H1 (cell line): ENCODE data around the gene ZNF148. TPM values are rescaled to one million over a fixed set of nuclear protein-coding genes. Genes with fewer than 3 reads are reported as not detected.

Experiments used
- CTCF ChIA-PET: fragments of 300-600 bp; sonication (Branson Sonifier 250); formaldehyde crosslinking; loops from one replicate; lab custom pipeline; 2021; ENCODE audit not compliant: partially characterized antibody; lab: Charles Lee
- POLR2A ChIA-PET: fragments of 300-600 bp; sonication (Branson Sonifier 250); formaldehyde crosslinking; loops from one replicate; lab custom pipeline; 2021; ENCODE audit warnings: inconsistent platforms; ENCODE audit not compliant: partially characterized antibody; lab: Charles Lee
- DNase-seq, 2 experiments: peaks; one replicate each; pipeline versions ENCODE4 v3.0.0 to v3.0.0-alpha.2; 2010 to 2022; ENCODE audit warnings: low spot score in 2 of 2, low read depth in 1 of 2, mixed read lengths in 1 of 2
- FAIRE-seq: peaks from 2 replicates; lab custom pipeline; 2011; peaks lifted over from hg19 to GRCh38; lab: Jason Lieb, UNC
- H2AFZ ChIP-seq: 2 replicates; pipeline ENCODE4 v1.8.1; 2012; ENCODE audit warnings: low read length, inconsistent platforms
- H2AK5ac ChIP-seq: 2 replicates; pipeline ENCODE4 v1.6.1; 2013; ENCODE audit warnings: low read depth, low read length
- H2BK120ac ChIP-seq: replicated peaks from 2 replicates; pipeline ENCODE3; 2013; ENCODE audit warnings: low read depth, low read length, inconsistent platforms
- H2BK12ac ChIP-seq: 2 replicates; pipeline ENCODE4 v1.6.1; 2013; ENCODE audit warnings: low read depth, low read length
- H2BK15ac ChIP-seq: 2 replicates; pipeline ENCODE4 v1.6.1; 2013; ENCODE audit warnings: low read length
- H2BK20ac ChIP-seq: 2 replicates; pipeline ENCODE4 v1.6.1; 2013; ENCODE audit warnings: low read length
- H2BK5ac ChIP-seq: 2 replicates; pipeline ENCODE4 v1.6.1; 2013; ENCODE audit warnings: low read depth, low read length
- H3K14ac ChIP-seq: 2 replicates; pipeline ENCODE4 v1.6.1; 2013; ENCODE audit warnings: inconsistent platforms; ENCODE audit not compliant: insufficient read length
- H3K18ac ChIP-seq: 2 replicates; pipeline ENCODE4 v1.6.1; 2013; ENCODE audit warnings: low read length; ENCODE audit errors: extremely low read depth
- H3K23ac ChIP-seq: 2 replicates; pipeline ENCODE4 v1.6.1; 2013; ENCODE audit warnings: inconsistent platforms; ENCODE audit not compliant: insufficient read length
- H3K23me2 ChIP-seq: 2 replicates; pipeline ENCODE4 v1.6.1; 2013; ENCODE audit warnings: low read depth, low read length
- H3K27ac ChIP-seq: 2 replicates; pipeline ENCODE4 v1.6.1; 2011; ENCODE audit warnings: low read depth, low read length, inconsistent platforms
- H3K27me3 ChIP-seq, 4 experiments: replicated peaks in 1 of 4; 1 replicate in 1 of 4; 2 replicates in 3 of 4; pipeline versions ENCODE4 v1.6.1 to v1.8.1; 2011 to 2013; ENCODE audit warnings: low read length in 3 of 4, mild to moderate bottlenecking in 3 of 4, inconsistent platforms in 2 of 4, mixed read lengths in 2 of 4, moderate library complexity in 1 of 4; ENCODE audit not compliant: control insufficient read depth in 3 of 4, insufficient read depth in 3 of 4; ENCODE audit errors: extremely low read depth in 1 of 4
- H3K36me3 ChIP-seq, 4 experiments: 2 replicates each; pipeline versions ENCODE4 v1.6.1 to v1.8.1; 2011 to 2013; ENCODE audit warnings: mild to moderate bottlenecking in 4 of 4, low read length in 3 of 4, moderate library complexity in 2 of 4, control low read depth in 1 of 4, inconsistent platforms in 1 of 4; ENCODE audit not compliant: insufficient read depth in 4 of 4, control insufficient read depth in 2 of 4
- H3K4ac ChIP-seq: replicated peaks from 2 replicates; pipeline ENCODE3; 2013; ENCODE audit warnings: low read length, low read depth, mixed read lengths, inconsistent platforms; ENCODE audit not compliant: insufficient read length
- H3K4me1 ChIP-seq, 4 experiments: replicated peaks in 1 of 4; 1 replicate in 1 of 4; 2 replicates in 3 of 4; pipeline versions ENCODE4 v1.6.1 to v1.8.1; 2011 to 2013; ENCODE audit warnings: low read length in 3 of 4, inconsistent platforms in 2 of 4, mixed read lengths in 1 of 4; ENCODE audit not compliant: insufficient read depth in 4 of 4, control insufficient read depth in 3 of 4
- H3K4me2 ChIP-seq, 2 experiments: 2 replicates each; pipeline versions ENCODE4 v1.6.1 to v1.8.1; 2011 to 2013; ENCODE audit warnings: low read depth in 2 of 2, low read length in 2 of 2, control low read depth in 1 of 2, inconsistent platforms in 1 of 2, mild to moderate bottlenecking in 1 of 2; ENCODE audit not compliant: insufficient read depth in 1 of 2
- H3K4me3 ChIP-seq, 4 experiments: fragments of 200-600, 300-600 bp in 1 of 4; sonication (generic), shearing (Covaris generic), sonication (Bioruptor Twin) in 1 of 4; 2 replicates each; pipeline versions ENCODE4 v1.5.1 to v1.8.1; 2011 to 2016; ENCODE audit warnings: low read length in 4 of 4, low read depth in 3 of 4, control low read depth in 2 of 4, inconsistent platforms in 2 of 4, mild to moderate bottlenecking in 2 of 4, mixed read lengths in 1 of 4, moderate library complexity in 1 of 4; ENCODE audit not compliant: insufficient read depth in 2 of 4; ENCODE audit errors: extremely low read depth in 1 of 4
- H3K56ac ChIP-seq: replicated peaks from 2 replicates; pipeline ENCODE3; 2013; ENCODE audit warnings: low read depth, mild to moderate bottlenecking, mixed read lengths, low read length, inconsistent platforms; ENCODE audit not compliant: insufficient read length
- H3K79me1 ChIP-seq: 2 replicates; pipeline ENCODE4 v1.6.1; 2013; ENCODE audit warnings: low read depth, low read length, control low read depth
- H3K79me2 ChIP-seq, 2 experiments: 2 replicates each; pipeline versions ENCODE4 v1.6.1 to v1.8.1; 2012 to 2013; ENCODE audit warnings: low read length in 2 of 2, mild to moderate bottlenecking in 2 of 2, inconsistent platforms in 1 of 2; ENCODE audit not compliant: insufficient read depth in 2 of 2, control insufficient read depth in 1 of 2
- H3K9ac ChIP-seq, 4 experiments: replicated peaks in 1 of 4; 1 replicate in 1 of 4; 2 replicates in 3 of 4; pipeline versions ENCODE4 v1.6.1 to v1.8.1; 2011 to 2013; ENCODE audit warnings: low read depth in 3 of 4, low read length in 3 of 4, control low read depth in 2 of 4, mild to moderate bottlenecking in 2 of 4, moderate library complexity in 2 of 4, inconsistent platforms in 1 of 4; ENCODE audit errors: extremely low read depth in 1 of 4
- H3K9me3 ChIP-seq, 2 experiments: 2 replicates each; pipeline versions ENCODE4 v1.6.1 to v1.8.1; 2012 to 2013; ENCODE audit warnings: mild to moderate bottlenecking in 2 of 2, moderate library complexity in 2 of 2, control low read depth in 1 of 2, inconsistent platforms in 1 of 2, low read depth in 1 of 2, low read length in 1 of 2, mixed read lengths in 1 of 2; ENCODE audit not compliant: insufficient read depth in 2 of 2
- H4K20me1 ChIP-seq, 2 experiments: replicated peaks in 1 of 2; 2 replicates each; pipeline versions ENCODE3 to v1.8.1; 2011 to 2013; ENCODE audit warnings: inconsistent platforms in 2 of 2, low read length in 2 of 2, mild to moderate bottlenecking in 1 of 2; ENCODE audit not compliant: insufficient read depth in 2 of 2, control insufficient read depth in 1 of 2
- H4K5ac ChIP-seq: 2 replicates; pipeline ENCODE4 v1.6.1; 2013; ENCODE audit warnings: low read length, low read depth, mixed read lengths, inconsistent platforms; ENCODE audit not compliant: insufficient read length
- H4K8ac ChIP-seq: 2 replicates; pipeline ENCODE4 v1.8.0; 2013; ENCODE audit warnings: mild to moderate bottlenecking, moderate library complexity, low read length, inconsistent platforms; ENCODE audit not compliant: insufficient read depth; ENCODE audit errors: extremely low read depth
- H4K91ac ChIP-seq: replicated peaks from 2 replicates; pipeline ENCODE3; 2013; ENCODE audit warnings: low read length, mixed read lengths, inconsistent platforms; ENCODE audit not compliant: insufficient read length
- BCL11A ChIP-seq, 2 experiments: IDR thresholded peaks; one replicate each; pipeline ENCODE4 v1.6.1; 2011; ENCODE audit warnings: low read depth in 2 of 2, low read length in 2 of 2, mild to moderate bottlenecking in 2 of 2
- CBX8 ChIP-seq: fragments of 300-800, 300-1000 bp; sonication (generic); IDR thresholded peaks from 2 replicates; pipeline ENCODE4 v1.7.1; 2016; ENCODE audit warnings: low read depth, low read length, borderline replicate concordance
- CEBPB ChIP-seq: IDR thresholded peaks from 2 replicates; pipeline ENCODE4 v1.6.1; 2012; ENCODE audit warnings: low read depth, low read length
- CHD2 ChIP-seq: IDR thresholded peaks from 2 replicates; pipeline ENCODE4 v1.6.1; 2012; ENCODE audit warnings: low read length, improper control_type of control experiment
- SP4 ChIP-seq: IDR thresholded peaks from 2 replicates; pipeline ENCODE4 v1.6.1; 2012; ENCODE audit warnings: low read length, inconsistent platforms
- TCF12 ChIP-seq: IDR thresholded peaks from 2 replicates; pipeline ENCODE4 v1.6.1; 2011; ENCODE audit warnings: low read depth, mild to moderate bottlenecking, low read length
- WGBS, 2 experiments: shearing (Covaris generic) in 1 of 2; methylation state at CpG; one replicate each; pipeline versions ENCODE4 v1.1.6 to v1.1.7; 2013 to 2015; ENCODE audit warnings: low lambda C conversion rate in 2 of 2, mixed read lengths in 2 of 2, inconsistent platforms in 1 of 2, low coverage in 1 of 2, missing lambda C conversion rate in 1 of 2; ENCODE audit not compliant: insufficient replicate concordance in 2 of 2, insufficient coverage in 1 of 2, insufficient read length in 1 of 2; ENCODE audit errors: extremely low coverage in 1 of 2, missing lambda C conversion rate in 1 of 2; 5-methylcytosine and 5-hydroxymethylcytosine counted together
- polyA plus RNA-seq, 7 experiments: library from polyadenylated mRNA; depleted of rRNA in 3 of 7; stranded (reverse) in 5 of 7; unstranded in 2 of 7; fragments of >200 nt in 5 of 7; fragments of 200-250 nt in 2 of 7; gene quantifications; 1 replicate in 5 of 7; 2 replicates in 1 of 7; 4 replicates in 1 of 7; pipeline versions ENCODE4 v1.2.1 to v1.2.3, GENCODE V29; 2011 to 2013; ENCODE audit warnings: missing spikeins in 2 of 7, mixed read lengths in 2 of 7
- total RNA-seq: library from RNA; stranded (reverse); fragmentation: NEBNext Ultra II Directional; extraction: Animal tissue kit (Norgen Biotek cat#: 25700); gene quantifications from 2 replicates; pipeline ENCODE4 v1.2.1, GENCODE V29; 2021

The ZNF148 gene
- total and polyA plus RNA-seq, 2 of the 8 experiments (the other 6 are each of a cell fraction or from before 2014, with no cell fraction given) = 3.7 to 22.6 TPM

GRCh38 chr3:125313060-125313635 lies 62.0 kb downstream of the ZNF148 start:
- H3K79me2 ChIP-seq = no peaks in the 10 kb centered on the region
- H2BK5ac ChIP-seq = no peak overlapping the region
- no peaks in the 10 kb centered on the region for H3K9me3 ChIP-seq
- H3K56ac ChIP-seq = no peak overlapping the region
- no peak overlapping the region for H3K4me2 ChIP-seq
- H3K36me3 ChIP-seq = peaks cover 0 to 17% (median 7%) of the 10 kb centered on the region in 4 experiments; a peak in 7 of 8 replicates
- no peak overlapping the region for H4K8ac ChIP-seq
- H4K91ac ChIP-seq = no peak overlapping the region
- no peak overlapping the region for H4K5ac ChIP-seq
- H2BK20ac ChIP-seq = no peak overlapping the region
- no peak overlapping the region for H3K4ac ChIP-seq
- no peak overlapping the region for H2AFZ ChIP-seq
- DNase-seq (no peak), FAIRE-seq (no peak)
- no peak overlapping the region for H3K18ac ChIP-seq
- H2BK15ac ChIP-seq = no peak overlapping the region
- POLR2A ChIA-PET = interaction anchor here (0.6 kb wide), 1 partner anchor 58 kb away, joined by 4 read pairs; no protein-coding TSS in a partner anchor
- H3K4me1 ChIP-seq = no peaks in the 10 kb centered on the region
- H2BK120ac ChIP-seq = no peak overlapping the region
- H2AK5ac ChIP-seq = no peak overlapping the region
- CTCF ChIA-PET = no interaction called here
- no peak overlapping the region for H3K27ac ChIP-seq
- H3K4me3 ChIP-seq = no peak overlapping the region
- H3K14ac ChIP-seq = no peak overlapping the region
- H4K20me1 ChIP-seq = no peaks in the 10 kb centered on the region
- no peak overlapping the region for H2BK12ac ChIP-seq
- no peaks in the 10 kb centered on the region for H3K27me3 ChIP-seq
- H3K23ac ChIP-seq = no peak overlapping the region
- no peak overlapping the region for H3K9ac ChIP-seq
- WGBS, 2 experiments = 94% methylated on average over 6 of the region's 6 CpGs; no CpG with 5 or more reads in 1 of the 2 experiments
- no peaks in the 10 kb centered on the region; the same call in 1 of the 2 replicates for H3K79me1 ChIP-seq
- no peaks in the 10 kb centered on the region for H3K23me2 ChIP-seq
- TF ChIP-seq SP4 (no peak), CEBPB (peak; percentile 10; the same call in 1 of the 2 replicates), BCL11A (IDR thresholded peaks at IDR 0.05; ENCODE audit: low read depth in 2 of 2, low read length in 2 of 2) (no peak), CHD2 (no peak), CBX8 (no peak), TCF12 (no peak)
